ES-I3 (cell line): ENCODE measurements around the gene APBB1IP.
A peak's percentile ranks its signal among the peaks of the same experiment; 100 is the strongest.
"Not testable (repeated sequence)": the region's sequence is repeated elsewhere in the genome, so short reads cannot be mapped to it uniquely, and the experiment has no call there.

ENCODE experiments used
- H3K36me3 ChIP-seq: 2 replicates; pipeline ENCODE4 v1.6.1; 2013; ENCODE audit warnings: mild to moderate bottlenecking, low read length, control low read depth, moderate library complexity; ENCODE audit not compliant: insufficient read depth
- H3K4me1 ChIP-seq: 2 replicates; pipeline ENCODE4 v1.6.1; 2013; ENCODE audit warnings: mild to moderate bottlenecking, control low read depth, low read length; ENCODE audit not compliant: insufficient read depth
- H3K9ac ChIP-seq: 2 replicates; pipeline ENCODE4 v1.6.1; 2013; ENCODE audit warnings: low read depth, mild to moderate bottlenecking, low read length, moderate library complexity
- H3K9me3 ChIP-seq: 2 replicates; pipeline ENCODE4 v1.6.1; 2013; ENCODE audit warnings: mild to moderate bottlenecking, low read length, moderate library complexity; ENCODE audit not compliant: control insufficient read depth, insufficient read depth

The APBB1IP gene

GRCh38 chr10:26494018-26494417 lies 55.9 kb downstream of the APBB1IP start:
- no peak overlapping the region for H3K9ac ChIP-seq
- peaks cover 3% of the 10 kb centered on the region; the same call in 1 of the 2 replicates for H3K9me3 ChIP-seq
- no peaks in the 10 kb centered on the region for H3K36me3 ChIP-seq
- no peaks in the 10 kb centered on the region for H3K4me1 ChIP-seq

GRCh38 chr10:26499426-26499825 lies 61.3 kb downstream of the APBB1IP start:
- Histone ChIP-seq H3K9me3 (no peaks in the 10 kb centered on the region), H3K4me1 (no peaks in the 10 kb centered on the region), H3K9ac (no peak overlapping the region), H3K36me3 (no peaks in the 10 kb centered on the region)

- Histone ChIP-seq H3K36me3 (no peaks in the 10 kb centered on the region), H3K9me3 (no peaks in the 10 kb centered on the region), H3K4me1 (no peaks in the 10 kb centered on the region), H3K9ac (no peak overlapping the region)
These were observed 64.8 kb downstream of the APBB1IP start for GRCh38 chr10:26502986-26503385.

GRCh38 chr10:26503911-26504310 lies 65.8 kb downstream of the APBB1IP start:
- Histone ChIP-seq H3K4me1 (no peaks in the 10 kb centered on the region), H3K36me3 (no peaks in the 10 kb centered on the region), H3K9ac (no peak overlapping the region), H3K9me3 (no peaks in the 10 kb centered on the region)

- H3K9me3 ChIP-seq, H3K36me3 ChIP-seq, H3K9ac ChIP-seq, H3K4me1 ChIP-seq: not testable (repeated sequence)
These were observed 66.3 kb downstream of the APBB1IP start for GRCh38 chr10:26504429-26504828.

- H3K36me3 ChIP-seq, result no peaks in the 10 kb centered on the region
These were observed 67.3 kb downstream of the APBB1IP start for GRCh38 chr10:26505491-26505890.

GRCh38 chr10:26506736-26507135 lies 68.6 kb downstream of the APBB1IP start:
- Histone ChIP-seq H3K9ac (no peak overlapping the region), H3K36me3 (no peaks in the 10 kb centered on the region), H3K4me1 (no peaks in the 10 kb centered on the region), H3K9me3 (0 out of 2 replicates have a peak, but pooled peaks cover 5% of the 10 kb centered on the region)

More at GRCh38 chr10:26505491-26505890, 67.3 kb downstream of the APBB1IP start:
- Histone ChIP-seq H3K9ac (no peak overlapping the region), H3K4me1 (no peaks in the 10 kb centered on the region), H3K9me3 (0 out of 2 replicates have a peak, but pooled peaks cover 5% of the 10 kb centered on the region)

- Histone ChIP-seq H3K4me1 (no peaks in the 10 kb centered on the region), H3K9me3 (0 out of 2 replicates have a peak, but pooled peaks cover 5% of the 10 kb centered on the region), H3K9ac (no peak overlapping the region), H3K36me3 (no peaks in the 10 kb centered on the region)
These were observed 69.3 kb downstream of the APBB1IP start for GRCh38 chr10:26507441-26507840.

GRCh38 chr10:26508016-26508415 lies 69.9 kb downstream of the APBB1IP start:
- H3K4me1 ChIP-seq, result no peaks in the 10 kb centered on the region
- 0 out of 2 replicates have a peak, but pooled peaks cover 5% of the 10 kb centered on the region for H3K9me3 ChIP-seq
- H3K9ac ChIP-seq, result no peak overlapping the region
- H3K36me3 ChIP-seq, result no peaks in the 10 kb centered on the region

- H3K36me3 ChIP-seq, result no peaks in the 10 kb centered on the region
- 0 out of 2 replicates have a peak, but pooled peaks cover 5% of the 10 kb centered on the region for H3K9me3 ChIP-seq
- H3K4me1 ChIP-seq, result no peaks in the 10 kb centered on the region
- no peak overlapping the region for H3K9ac ChIP-seq
These were observed 71.2 kb downstream of the APBB1IP start for GRCh38 chr10:26509307-26509706.

GRCh38 chr10:26513101-26513500 lies 75.0 kb downstream of the APBB1IP start:
- no peak overlapping the region for H3K9ac ChIP-seq
- H3K4me1 ChIP-seq, result peaks cover 9% of the 10 kb centered on the region
- no peaks in the 10 kb centered on the region for H3K36me3 ChIP-seq
- H3K9me3 ChIP-seq, result 0 out of 2 replicates have a peak, but pooled peaks cover 5% of the 10 kb centered on the region

GRCh38 chr10:26516540-26517101 lies 78.5 kb downstream of the APBB1IP start:
- peak overlapping the region; percentile 1; the same call in 1 of the 2 replicates for H3K9ac ChIP-seq
- H3K9me3 ChIP-seq, result peaks cover 5% of the 10 kb centered on the region; the same call in 1 of the 2 replicates
- H3K4me1 ChIP-seq, result peaks cover 9% of the 10 kb centered on the region
- no peaks in the 10 kb centered on the region for H3K36me3 ChIP-seq

- Histone ChIP-seq H3K4me1 (peaks cover 9% of the 10 kb centered on the region), H3K36me3 (no peaks in the 10 kb centered on the region), H3K9ac (peak overlapping the region; percentile 1; the same call in 1 of the 2 replicates), H3K9me3 (peaks cover 5% of the 10 kb centered on the region; the same call in 1 of the 2 replicates)
These were observed 79.2 kb downstream of the APBB1IP start for GRCh38 chr10:26517141-26517867.

GRCh38 chr10:26519803-26520202 lies 81.7 kb downstream of the APBB1IP start:
- no peaks in the 10 kb centered on the region for H3K36me3 ChIP-seq
- H3K9me3 ChIP-seq, result peaks cover 5% of the 10 kb centered on the region; the same call in 1 of the 2 replicates
- H3K4me1 ChIP-seq, result peaks cover 9% of the 10 kb centered on the region
- no peak overlapping the region for H3K9ac ChIP-seq

GRCh38 chr10:26520575-26520974 lies 82.4 kb downstream of the APBB1IP start:
- H3K9ac ChIP-seq, result no peak overlapping the region
- no peaks in the 10 kb centered on the region for H3K36me3 ChIP-seq
- H3K4me1 ChIP-seq, result peaks cover 9% of the 10 kb centered on the region
- peaks cover 5% of the 10 kb centered on the region; the same call in 1 of the 2 replicates for H3K9me3 ChIP-seq
